Liver (tissue), 9 donors: ENCODE results near the gene RAB4A. TPM values are rescaled to one million over a fixed set of nuclear protein-coding genes. Genes with fewer than 3 reads are reported as not detected.

ENCODE experiments used
- DNase-seq: peaks from one replicate; pipeline ENCODE4 v3.0.0-alpha.2; 2017; ENCODE audit warnings: low spot score
- H3K27ac ChIP-seq, 2 donors: one replicate each; pipeline ENCODE4 v1.7.0; 2013; ENCODE audit warnings: inconsistent platforms in 2 of 2, low read length in 2 of 2, control low read depth in 1 of 2, low read depth in 1 of 2, mild to moderate bottlenecking in 1 of 2
- H3K27me3 ChIP-seq, 4 donors: one replicate each; pipeline versions ENCODE4 v1.6.1 to v1.7.0; 2013; ENCODE audit warnings: low read length in 3 of 4, inconsistent platforms in 1 of 4, mild to moderate bottlenecking in 1 of 4, moderate library complexity in 1 of 4; ENCODE audit not compliant: control insufficient read depth in 4 of 4, insufficient read depth in 4 of 4
- H3K36me3 ChIP-seq, 4 donors: one replicate each; pipeline versions ENCODE4 v1.6.1 to v1.7.0; 2013; ENCODE audit warnings: low read length in 3 of 4, mild to moderate bottlenecking in 3 of 4, low read depth in 1 of 4, moderate library complexity in 1 of 4; ENCODE audit not compliant: control insufficient read depth in 4 of 4, insufficient read depth in 3 of 4
- H3K4me1 ChIP-seq, 4 donors: one replicate each; pipeline versions ENCODE4 v1.6.1 to v1.7.0; 2013; ENCODE audit warnings: low read length in 3 of 4, mild to moderate bottlenecking in 3 of 4, moderate library complexity in 1 of 4; ENCODE audit not compliant: control insufficient read depth in 4 of 4, insufficient read depth in 4 of 4
- H3K4me3 ChIP-seq, 3 donors: one replicate each; pipeline versions ENCODE4 v1.6.1 to v1.7.0; 2013; ENCODE audit warnings: low read length in 3 of 3, control low read depth in 1 of 3, low read depth in 1 of 3, mild to moderate bottlenecking in 1 of 3
- H3K9ac ChIP-seq, 2 donors: one replicate each; pipeline ENCODE4 v1.7.0; 2013; ENCODE audit warnings: low read length in 2 of 2, mild to moderate bottlenecking in 2 of 2, moderate library complexity in 2 of 2, control low read depth in 1 of 2, low read depth in 1 of 2
- H3K9me3 ChIP-seq, 4 donors: one replicate each; pipeline versions ENCODE4 v1.6.1 to v1.7.0; 2013; ENCODE audit warnings: low read length in 3 of 4; ENCODE audit not compliant: control insufficient read depth in 4 of 4
- ATF3 ChIP-seq: IDR thresholded peaks from 2 replicates; pipeline ENCODE4 v1.6.1; 2016; ENCODE audit warnings: antibody characterized with exemption
- EGR1 ChIP-seq, 2 donors: IDR thresholded peaks; 2 replicates each; pipeline ENCODE4 v1.6.1; 2016 to 2018; ENCODE audit warnings: antibody characterized with exemption in 2 of 2, low read depth in 2 of 2
- FOXA1 ChIP-seq: IDR thresholded peaks from 2 replicates; pipeline ENCODE4 v1.6.1; 2016; ENCODE audit warnings: antibody characterized with exemption
- FOXA2 ChIP-seq: IDR thresholded peaks from 2 replicates; pipeline ENCODE4 v1.6.1; 2016; ENCODE audit warnings: antibody characterized with exemption
- GABPA ChIP-seq, 2 donors: IDR thresholded peaks in 1 of 2; conservative IDR thresholded peaks in 1 of 2; 2 replicates each; pipeline ENCODE4 v1.6.1; 2016; ENCODE audit warnings: antibody characterized with exemption in 2 of 2, mild to moderate bottlenecking in 1 of 2, moderate library complexity in 1 of 2
- HNF4A ChIP-seq, 2 donors: conservative IDR thresholded peaks; 2 replicates each; pipeline ENCODE4 v1.6.1; 2016; ENCODE audit warnings: antibody characterized with exemption in 2 of 2, mild to moderate bottlenecking in 2 of 2
- HNF4G ChIP-seq: IDR thresholded peaks from 2 replicates; pipeline ENCODE4 v1.6.1; 2016; ENCODE audit warnings: antibody characterized with exemption
- MAX ChIP-seq: IDR thresholded peaks from 2 replicates; pipeline ENCODE4 v1.6.1; 2016; ENCODE audit warnings: antibody characterized with exemption
- RAD21 ChIP-seq, 2 donors: IDR thresholded peaks; 2 replicates each; pipeline ENCODE4 v1.6.1; 2016; ENCODE audit warnings: antibody characterized with exemption in 2 of 2, mild to moderate bottlenecking in 2 of 2
- REST ChIP-seq: IDR thresholded peaks from 2 replicates; pipeline ENCODE4 v1.6.1; 2016; ENCODE audit warnings: antibody characterized with exemption, mild to moderate bottlenecking
- RXRA ChIP-seq, 2 donors: IDR thresholded peaks; 2 replicates each; pipeline ENCODE4 v1.6.1; 2017 to 2018; ENCODE audit warnings: antibody characterized with exemption in 2 of 2, mild to moderate bottlenecking in 1 of 2
- SP1 ChIP-seq: IDR thresholded peaks from 2 replicates; pipeline ENCODE4 v1.6.1; 2018; ENCODE audit warnings: antibody characterized with exemption, mild to moderate bottlenecking
- TAF1 ChIP-seq: conservative IDR thresholded peaks from 2 replicates; pipeline ENCODE4 v1.6.1; 2016; ENCODE audit warnings: antibody characterized with exemption, mild to moderate bottlenecking
- YY1 ChIP-seq: IDR thresholded peaks from 2 replicates; pipeline ENCODE4 v1.6.1; 2016; ENCODE audit warnings: antibody characterized with exemption, mild to moderate bottlenecking
- ZBTB33 ChIP-seq: IDR thresholded peaks from 2 replicates; pipeline ENCODE4 v1.6.1; 2016; ENCODE audit warnings: antibody characterized with exemption
- WGBS: extraction: QIAGEN DNeasy Blood & Tissue Kit; methylation state at CpG from one replicate; pipeline ENCODE4 v1.1.7; 2013; 5-methylcytosine and 5-hydroxymethylcytosine counted together
- polyA plus RNA-seq, 2 donors: library from polyadenylated mRNA; stranded (reverse) in 1 of 2; unstranded in 1 of 2; fragments of 200-250 nt in 1 of 2; fragments of >200 nt in 1 of 2; fragmentation: Nextera tagmentation in 1 of 2; extraction: Ambion mirVana in 1 of 2; gene quantifications; one replicate each; pipeline versions ENCODE4 v1.2.1 to v1.2.3, GENCODE V29; 2013 to 2015
- total RNA-seq, 2 donors: library from RNA; depleted of rRNA; stranded (reverse); fragments of >200 nt; gene quantifications; one replicate each; pipeline ENCODE4 v1.2.3, GENCODE V29; 2014
- donor health status: healthy.
- donor health status: healthy.
- donor health status: healthy.
- donor health status: healthy.
- donor health status: healthy.

RAB4A gene
- total and polyA plus RNA-seq, 4 donors: 16.5 to 51.9 (median 29.5) TPM

- no peak for TF ChIP-seq HNF4A (conservative IDR thresholded peaks at IDR 0.05)
- no peak for TF ChIP-seq ZBTB33
- TF ChIP-seq ATF3: no peak
- no peak for TF ChIP-seq REST
- no peak for TF ChIP-seq GABPA (IDR thresholded peaks at IDR 0.05 in 1 of 2, conservative IDR thresholded peaks at IDR 0.05 in 1 of 2)
- no peak for TF ChIP-seq RXRA (IDR thresholded peaks at IDR 0.05)
- TF ChIP-seq MAX: no peak
- no peak for TF ChIP-seq YY1
- no peak for DNase-seq
- H3K27ac ChIP-seq: no peak overlapping the region
- no peaks in the 10 kb centered on the region for H3K36me3 ChIP-seq
- no peak overlapping the region for H3K9ac ChIP-seq
- H3K9me3 ChIP-seq: no peaks in the 10 kb centered on the region
- no peak overlapping the region for H3K4me3 ChIP-seq
- H3K27me3 ChIP-seq: no peaks in the 10 kb centered on the region
- H3K4me1 ChIP-seq: no peaks in the 10 kb centered on the region
- 88% methylated on average over 6 of the region's 6 CpGs for WGBS
Observed at GRCh38 chr1:229249854-229250644, 20.9 kb upstream of the RAB4A start.

- H3K9me3 ChIP-seq: no peaks in the 10 kb centered on the region
- no peaks in the 10 kb centered on the region for H3K36me3 ChIP-seq
- H3K4me1 ChIP-seq: no peaks in the 10 kb centered on the region
- H3K27me3 ChIP-seq: no peaks in the 10 kb centered on the region
- H3K27ac ChIP-seq: no peak overlapping the region
- TF ChIP-seq EGR1 (IDR thresholded peaks at IDR 0.05; ENCODE audit: low read depth in 2 of 2) (no peak), FOXA1 (no peak), HNF4G (no peak), ZBTB33 (no peak), MAX (no peak), SP1 (no peak), GABPA (IDR thresholded peaks at IDR 0.05 in 1 of 2, conservative IDR thresholded peaks at IDR 0.05 in 1 of 2) (no peak), RAD21 (IDR thresholded peaks at IDR 0.05) (no peak), HNF4A (conservative IDR thresholded peaks at IDR 0.05) (no peak), TAF1 (no peak), RXRA (IDR thresholded peaks at IDR 0.05) (no peak), YY1 (no peak), FOXA2 (no peak), REST (no peak)
- no peak overlapping the region for H3K4me3 ChIP-seq
- H3K9ac ChIP-seq: no peak overlapping the region
- 84% methylated on average over 5 of the region's 5 CpGs for whole genome bisulfite sequencing
- DNase-seq: no peak
Observed at GRCh38 chr1:229251185-229251584, 19.7 kb upstream of the RAB4A start.
